Pancreas (tissue), 10 donors: ENCODE data around the gene KXD1. TPM values are rescaled to one million over a fixed set of nuclear protein-coding genes. Genes with fewer than 3 reads are reported as not detected.
A peak's percentile ranks its signal among the peaks of the same experiment; 100 is the strongest.

Experiments
- ATAC-seq, 4 donors: fragments of 200-7000 bp; cut with Tn5 transposase; one replicate each; pipeline versions ENCODE4 v1.8.0 to v1.9.1; 2020; ENCODE audit warnings: mild to moderate bottlenecking in 4 of 4, moderate library complexity in 4 of 4
- DNase-seq, 6 donors: peaks; one replicate each; pipeline ENCODE4 v3.0.0-alpha.2; 2020
- FAIRE-seq: peaks from 2 replicates; lab custom pipeline; 2012; peaks lifted over from hg19 to GRCh38; lab: Jason Lieb, UNC
- H3K27ac ChIP-seq, 4 donors: fragments of 200-600 bp; sonication (generic); 1 replicate in 3 of 4; 2 replicates in 1 of 4; pipeline versions ENCODE4 v1.5.0 to v1.8.0; 2020
- H3K27me3 ChIP-seq, 4 donors: fragments of 200-600 bp; one replicate each; pipeline ENCODE4 v1.8.0; 2021
- H3K36me3 ChIP-seq, 3 donors: fragments of 200-600 bp; sonication (generic) in 1 of 3; one replicate each; pipeline versions ENCODE4 v1.5.0 to v1.8.0; 2020 to 2021
- H3K4me1 ChIP-seq, 3 donors: fragments of 200-600 bp; one replicate each; pipeline ENCODE4 v1.8.0; 2021
- H3K4me3 ChIP-seq, 4 donors: fragments of 200-600 bp; sonication (generic) in 2 of 4; one replicate each; pipeline versions ENCODE4 v1.5.0 to v1.8.0; 2020 to 2021
- H3K9me3 ChIP-seq, 4 donors: fragments of 200-600 bp; one replicate each; pipeline ENCODE4 v1.8.0; 2021
- CTCF ChIP-seq, 4 donors: fragments of 200-600 bp; sonication (generic) in 3 of 4; IDR thresholded peaks; one replicate each; pipeline versions ENCODE4 v1.5.0 to v1.8.0; 2021; ENCODE audit warnings: antibody characterized with exemption in 4 of 4
- WGBS, 2 donors: extraction: QIAGEN DNeasy Blood & Tissue Kit; methylation state at CpG; one replicate each; pipeline ENCODE4 v1.1.7; 2013; 5-methylcytosine and 5-hydroxymethylcytosine counted together
- intact Hi-C, 3 donors: fragments of 100-400 bp; cut with DNase I; formaldehyde crosslinking; loops; one replicate each; pipeline versions ENCODE4 v1.11.1 to v1.14.2; 2022
- polyA plus RNA-seq, 2 donors: library from polyadenylated mRNA; stranded (reverse); fragments of 200-250 nt; gene quantifications; one replicate each; pipeline ENCODE4 v1.2.3, GENCODE V29; 2013
- total RNA-seq, 6 donors: library from RNA; stranded (reverse); fragmentation: NEBNext Ultra II Directional in 4 of 6; extraction: Animal tissue kit (Norgen Biotek cat#: 25700) in 4 of 6; gene quantifications; one replicate each; pipeline versions ENCODE4 v1.2.1 to v1.2.4, GENCODE V29; 2021 to 2023
- donor health status: healthy with polysubstance abuse.
- donor health status: DM: no; HTN: no; CAD: no; lungs with moderate emphysema.
- donor health status: DM: no; HTN: no; CAD: no.
- donor health status: control.
- donor health status: control.
- donor health status: Bipolar disorder and iron deficiency.
- donor health status: DM: yes; HTN: yes; CAD: no.
- donor health status: DM: no; HTN: no; CAD: no.
- donor health status: DM: no; HTN: no; CAD: no.
- donor health status: DM: yes; HTN: yes; CAD: no.

KXD1 gene
- total and polyA plus RNA-seq, 8 donors = 33.4 to 66.9 (median 42.2) TPM

GRCh38 chr19:18519962-18520847 is 37.5 kb upstream of the KXD1 start:
- intact Hi-C loops = no loop called here
- Histone ChIP-seq H3K36me3 (no peaks in the 10 kb centered on the region), H3K4me3 (peak overlapping the region; percentile 99 to 100 (median 99)), H3K27me3 (no peaks in the 10 kb centered on the region), H3K4me1 (peaks cover 6 to 12% (median 8%) of the 10 kb centered on the region in 3 donors), H3K27ac (peak overlapping the region; percentile 90 to 97 (median 92)), H3K9me3 (no peaks in the 10 kb centered on the region)
- TF ChIP-seq CTCF (IDR thresholded peaks at IDR 0.05) = peak; percentile 36 to 59 (median 56)
- DNase-seq = peak in 5 of 6 donors; percentile 77 to 88 (median 85)
- peak; percentile 36 to 55 (median 50) for ATAC-seq
- WGBS, 2 donors = 9% methylated on average over 21 to 22 of the region's 22 CpGs
- FAIRE-seq = no peak

- Histone ChIP-seq H3K9me3 (no peaks in the 10 kb centered on the region), H3K4me3 (peak overlapping the region; percentile 99 to 100 (median 99)), H3K4me1 (peaks cover 5 to 8% (median 6%) of the 10 kb centered on the region in 3 donors), H3K27ac (peak overlapping the region; percentile 90 to 97 (median 92)), H3K27me3 (no peaks in the 10 kb centered on the region), H3K36me3 (no peaks in the 10 kb centered on the region)
- intact Hi-C loops = no loop called here
- TF ChIP-seq CTCF (IDR thresholded peaks at IDR 0.05) = no peak
- WGBS, 2 donors = 1% methylated on average over 40 to 41 of the region's 41 CpGs
- DNase-seq = peak; percentile 40 to 86 (median 70)
- no peak for FAIRE-seq
- ATAC-seq = peak in 1 of 4 donors; percentile 1
These were observed 36.6 kb upstream of the KXD1 start for GRCh38 chr19:18520848-18521691.

DNA sequence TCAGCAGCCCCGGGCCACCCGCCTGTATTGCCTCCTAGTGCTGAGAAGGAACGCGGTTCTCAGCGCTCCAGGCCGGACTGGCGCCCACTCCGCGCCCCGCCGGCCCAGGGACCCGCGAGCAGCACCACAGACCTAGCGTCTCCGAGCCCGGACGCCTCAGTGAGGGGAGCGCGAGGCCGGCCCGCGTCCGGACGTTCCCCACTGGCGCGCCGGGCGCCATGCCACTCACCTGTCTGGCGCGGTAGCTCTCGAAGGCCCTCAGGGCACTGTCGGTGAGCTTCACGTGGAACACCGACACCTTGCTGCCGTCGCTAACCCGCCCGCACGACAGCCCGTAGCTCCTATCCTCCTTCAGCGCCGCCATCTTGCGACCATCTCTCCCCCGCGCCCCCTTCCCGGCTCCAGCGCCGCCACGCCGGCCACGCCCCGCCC is 36.0 kb upstream of the KXD1 start, which contains the start of gene ELL:
Gene ELL (minus strand): TSS at position 379 of the 432 bp plus-strand sequence. CDS start 15 bp downstream, at position 364.
- ATAC-seq = peak; percentile 1 to 8 (median 4)
- intact Hi-C loops = no loop called here

More for the DNA sequence above, 36.0 kb upstream of the KXD1 start, which contains the start of gene ELL:
- no peak for TF ChIP-seq CTCF (IDR thresholded peaks at IDR 0.05)
- peaks cover 5 to 8% (median 6%) of the 10 kb centered on the region in 3 donors for H3K4me1 ChIP-seq
- H3K36me3 ChIP-seq = no peaks in the 10 kb centered on the region
- no peaks in the 10 kb centered on the region for H3K27me3 ChIP-seq
- H3K9me3 ChIP-seq = no peaks in the 10 kb centered on the region
- H3K27ac ChIP-seq = peak within 1 kb of the TSS; percentile 90 to 97 (median 92)
- FAIRE-seq (no peak), DNase-seq (no peak)
- 0 to 1% methylated on average over 47 to 52 of the region's 52 CpGs for WGBS, 2 donors
- H3K4me3 ChIP-seq = peak within 1 kb of the TSS; percentile 99 to 100 (median 99)
